MM.1S (cell line): ENCODE data around the gene PPP4R1.
A peak's percentile ranks its signal among the peaks of the same experiment; 100 is the strongest.

Experiments
- DNase-seq: peaks from one replicate; pipeline ENCODE4 v3.0.0-alpha.2; 2015
- H2AFZ ChIP-seq: fragments of 300-600 bp; sonication (generic); 2 replicates; pipeline ENCODE4 v1.6.0; 2016; ENCODE audit warnings: antibody characterized with exemption, low read length
- H3F3A ChIP-seq: fragments of 300-600 bp; sonication (generic); 2 replicates; pipeline ENCODE4 v1.6.1; 2016; ENCODE audit warnings: mild to moderate bottlenecking, antibody characterized with exemption, low read length, moderate library complexity, mixed read lengths; ENCODE audit not compliant: insufficient read depth
- H3K27ac ChIP-seq: fragments of 300-600 bp; sonication (generic); 2 replicates; pipeline ENCODE4 v1.5.1; 2016; ENCODE audit warnings: mild to moderate bottlenecking, low read length
- H3K27me3 ChIP-seq: fragments of 300-600 bp; sonication (generic); replicated peaks from 2 replicates; pipeline ENCODE4 v1.6.0; 2016; ENCODE audit warnings: low read length; ENCODE audit not compliant: insufficient read depth
- H3K36me3 ChIP-seq: fragments of 300-600 bp; sonication (generic); replicated peaks from 2 replicates; pipeline ENCODE4 v1.6.1; 2016; ENCODE audit warnings: mild to moderate bottlenecking, low read length, mixed read lengths; ENCODE audit not compliant: insufficient read depth
- H3K4me1 ChIP-seq: fragments of 300-600 bp; sonication (generic); 2 replicates; pipeline ENCODE4 v1.6.1; 2016; ENCODE audit warnings: low read length, mixed read lengths
- H3K4me2 ChIP-seq: fragments of 300-600 bp; sonication (generic); 2 replicates; pipeline ENCODE4 v1.6.0; 2016; ENCODE audit warnings: low read depth, low read length
- H3K4me3 ChIP-seq: fragments of 300-600 bp; sonication (generic); 2 replicates; pipeline ENCODE4 v1.5.1; 2016; ENCODE audit warnings: low read length, mixed read lengths
- H3K79me2 ChIP-seq: fragments of 300-600 bp; sonication (generic); 2 replicates; pipeline ENCODE4 v1.6.1; 2016; ENCODE audit warnings: mixed run types, low read length, mixed read lengths
- H3K9ac ChIP-seq: fragments of 300-600 bp; sonication (generic); 2 replicates; pipeline ENCODE4 v1.6.1; 2016; ENCODE audit warnings: low read length, mixed read lengths
- H3K9me2 ChIP-seq: fragments of 300-600 bp; sonication (generic); replicated peaks from 2 replicates; pipeline ENCODE4 v1.6.1; 2016; ENCODE audit warnings: mild to moderate bottlenecking, low read length, mixed read lengths; ENCODE audit not compliant: insufficient read depth
- H3K9me3 ChIP-seq: fragments of 300-600 bp; sonication (generic); replicated peaks from 2 replicates; pipeline ENCODE4 v1.6.1; 2016; ENCODE audit warnings: mild to moderate bottlenecking, low read length, mixed read lengths; ENCODE audit not compliant: insufficient read depth
- H4K20me1 ChIP-seq: fragments of 300-600 bp; sonication (generic); 2 replicates; pipeline ENCODE4 v1.6.1; 2016; ENCODE audit warnings: mild to moderate bottlenecking, low read length, moderate library complexity, mixed read lengths; ENCODE audit not compliant: insufficient read depth
- EZH2 ChIP-seq: fragments of 300-600 bp; sonication (generic); optimal IDR thresholded peaks from 2 replicates; pipeline ENCODE3; 2017; ENCODE audit warnings: low read depth, mild to moderate bottlenecking, antibody characterized with exemption, low read length, mixed read lengths
- EZH2phosphoT487 ChIP-seq: fragments of 300-600 bp; sonication (generic); IDR thresholded peaks from 2 replicates; pipeline ENCODE4 v1.6.1; 2018; ENCODE audit warnings: antibody characterized with exemption, low read length
- TF ChIP-seq, protein P1 (sequence below): fragments of 300-600 bp; sonication (generic); IDR thresholded peaks from 2 replicates; pipeline ENCODE4 v1.5.1; 2016; ENCODE audit warnings: antibody characterized with exemption, low read length, mixed read lengths

PPP4R1 gene

GRCh38 chr18:9552616-9553015 is 61.7 kb downstream of the PPP4R1 start:
- DNase-seq = no peak
- Histone ChIP-seq H3K79me2 (no peaks in the 10 kb centered on the region), H3K4me1 (no peaks in the 10 kb centered on the region), H3K4me3 (no peak overlapping the region), H3K9ac (no peak overlapping the region), H3K9me2 (no peaks in the 10 kb centered on the region), H3K27me3 (no peaks in the 10 kb centered on the region), H3K4me2 (no peak overlapping the region), H3K36me3 (no peaks in the 10 kb centered on the region; the same call in 1 of the 2 replicates), H4K20me1 (no peaks in the 10 kb centered on the region), H3F3A (no peaks in the 10 kb centered on the region), H3K9me3 (no peaks in the 10 kb centered on the region), H2AFZ (no peak overlapping the region), H3K27ac (no peak overlapping the region)
- no peak for TF ChIP-seq EZH2
- TF ChIP-seq EZH2phosphoT487 = no peak
- TF ChIP-seq, protein P1, sequence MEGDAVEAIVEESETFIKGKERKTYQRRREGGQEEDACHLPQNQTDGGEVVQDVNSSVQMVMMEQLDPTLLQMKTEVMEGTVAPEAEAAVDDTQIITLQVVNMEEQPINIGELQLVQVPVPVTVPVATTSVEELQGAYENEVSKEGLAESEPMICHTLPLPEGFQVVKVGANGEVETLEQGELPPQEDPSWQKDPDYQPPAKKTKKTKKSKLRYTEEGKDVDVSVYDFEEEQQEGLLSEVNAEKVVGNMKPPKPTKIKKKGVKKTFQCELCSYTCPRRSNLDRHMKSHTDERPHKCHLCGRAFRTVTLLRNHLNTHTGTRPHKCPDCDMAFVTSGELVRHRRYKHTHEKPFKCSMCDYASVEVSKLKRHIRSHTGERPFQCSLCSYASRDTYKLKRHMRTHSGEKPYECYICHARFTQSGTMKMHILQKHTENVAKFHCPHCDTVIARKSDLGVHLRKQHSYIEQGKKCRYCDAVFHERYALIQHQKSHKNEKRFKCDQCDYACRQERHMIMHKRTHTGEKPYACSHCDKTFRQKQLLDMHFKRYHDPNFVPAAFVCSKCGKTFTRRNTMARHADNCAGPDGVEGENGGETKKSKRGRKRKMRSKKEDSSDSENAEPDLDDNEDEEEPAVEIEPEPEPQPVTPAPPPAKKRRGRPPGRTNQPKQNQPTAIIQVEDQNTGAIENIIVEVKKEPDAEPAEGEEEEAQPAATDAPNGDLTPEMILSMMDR = no peak

- Histone ChIP-seq H2AFZ (no peak overlapping the region), H3K27ac (no peak overlapping the region), H3K9me2 (no peaks in the 10 kb centered on the region), H3K27me3 (no peaks in the 10 kb centered on the region), H3K9me3 (no peaks in the 10 kb centered on the region), H3K9ac (no peak overlapping the region), H3F3A (no peaks in the 10 kb centered on the region), H3K36me3 (no peaks in the 10 kb centered on the region; the same call in 1 of the 2 replicates), H3K4me3 (no peak overlapping the region), H4K20me1 (no peaks in the 10 kb centered on the region), H3K4me2 (no peak overlapping the region), H3K4me1 (no peaks in the 10 kb centered on the region), H3K79me2 (no peaks in the 10 kb centered on the region)
- TF ChIP-seq EZH2phosphoT487 (no peak), EZH2 (no peak)
- TF ChIP-seq, protein P1 = no peak
- DNase-seq = no peak
Measured at GRCh38 chr18:9552191-9552590, 62.2 kb downstream of the PPP4R1 start.

- no peak for DNase-seq
- Histone ChIP-seq H4K20me1 (no peaks in the 10 kb centered on the region), H3K79me2 (no peaks in the 10 kb centered on the region), H3K27ac (no peak overlapping the region), H3K4me3 (no peak overlapping the region), H3K9ac (no peak overlapping the region), H3K9me3 (no peaks in the 10 kb centered on the region), H3K4me1 (no peaks in the 10 kb centered on the region), H3K27me3 (no peaks in the 10 kb centered on the region), H3K4me2 (no peak overlapping the region), H3K36me3 (no peaks in the 10 kb centered on the region; the same call in 1 of the 2 replicates), H3F3A (no peaks in the 10 kb centered on the region), H2AFZ (no peak overlapping the region), H3K9me2 (no peaks in the 10 kb centered on the region)
- TF ChIP-seq EZH2 = no peak
Measured at GRCh38 chr18:9550429-9550828, 63.9 kb downstream of the PPP4R1 start.

DNA sequence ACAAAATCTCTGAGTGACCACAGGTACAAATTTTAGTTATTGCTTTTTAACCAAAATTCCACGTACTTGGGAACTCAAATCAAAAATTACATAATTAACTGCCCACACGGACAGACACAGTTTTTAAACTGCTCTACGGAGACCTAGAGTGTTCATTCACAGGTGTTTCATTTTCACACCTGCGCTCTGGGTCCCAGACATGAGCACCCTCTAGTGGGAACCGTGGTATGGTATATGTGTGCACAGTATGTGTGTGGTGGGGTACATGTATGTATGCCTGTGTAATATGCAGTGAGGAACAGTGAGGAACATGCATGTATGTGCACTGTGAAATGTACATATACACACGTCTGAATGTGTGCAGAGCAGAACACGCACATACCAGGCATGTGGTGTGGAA is 65.0 kb downstream of the PPP4R1 start:
- Histone ChIP-seq H3K4me2 (no peak overlapping the region), H3K36me3 (no peaks in the 10 kb centered on the region), H2AFZ (no peak overlapping the region), H4K20me1 (no peaks in the 10 kb centered on the region), H3K4me3 (no peak overlapping the region), H3K9me2 (no peaks in the 10 kb centered on the region), H3K9ac (no peak overlapping the region), H3F3A (no peaks in the 10 kb centered on the region), H3K9me3 (no peaks in the 10 kb centered on the region), H3K27me3 (no peaks in the 10 kb centered on the region), H3K27ac (no peak overlapping the region), H3K4me1 (no peaks in the 10 kb centered on the region), H3K79me2 (no peaks in the 10 kb centered on the region)
- no peak for TF ChIP-seq EZH2phosphoT487
- TF ChIP-seq, protein P1 = peak; percentile 42
- DNase-seq = no peak
